ENCODE measurements around the gene MAGIX. TPM values are rescaled to one million over a fixed set of nuclear protein-coding genes. Genes with fewer than 3 reads are reported as not detected.
"Not testable (repeated sequence)": the region's sequence is repeated elsewhere in the genome, so short reads cannot be mapped to it uniquely, and the experiment has no call there.

Gene MAGIX
- total RNA-seq, 2 experiments from 2014 or later, result 0.89 to 0.93 TPM

DNA sequence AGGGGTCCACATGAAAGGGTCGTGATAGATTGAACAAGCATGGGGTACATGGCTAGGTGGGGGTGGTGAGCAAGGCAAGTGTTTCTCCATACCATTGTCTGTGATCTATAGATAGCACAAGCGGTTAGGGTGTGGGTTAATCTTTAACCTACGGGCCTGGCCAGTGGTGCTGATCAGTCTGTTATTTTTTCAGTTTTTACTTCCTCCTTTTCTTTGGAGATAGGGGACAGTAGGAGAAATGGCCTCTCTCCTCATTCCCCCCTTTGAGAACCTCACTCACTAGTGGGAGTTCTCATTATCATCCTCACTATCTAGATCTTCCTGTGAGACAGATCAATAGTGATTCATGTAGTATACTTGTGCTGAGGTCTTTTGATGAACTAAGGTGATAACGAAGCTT lies 22.8 kb upstream of the MAGIX start:
- Mint-ChIP-seq H3K27me3 (no peaks in the 10 kb centered on the region), H3K9me3 (no peaks in the 10 kb centered on the region), H3K27ac (no peak overlapping the region), H3K4me3 (no peak overlapping the region), H3K4me1 (ENCODE audit: low read depth) (no peaks in the 10 kb centered on the region), H3K36me3 (ENCODE audit: low read depth) (peaks cover 9% of the 10 kb centered on the region)
- no peak for TF ChIP-seq CTCF (IDR thresholded peaks at IDR 0.05)
- no peaks in the 10 kb centered on the region for H3K4me1 ChIP-seq (ENCODE audit: insufficient read depth, low read length)
- H3K27ac ChIP-seq (ENCODE audit: low read depth in 1 of 2, low read length in 2 of 2), result no peak overlapping the region
- ChIA-PET CTCF (no interaction called here), POLR2A (no interaction called here)
- ATAC-seq (ENCODE audit: poor library complexity) (no peak), DNase-seq (no peak)
- H3K4me3 ChIP-seq (ENCODE audit: low read length), result no peak overlapping the region
- peaks cover 4 to 14% of the 10 kb centered on the region in 2 experiments for H3K9me3 ChIP-seq (ENCODE audit: control insufficient read depth in 1 of 2, insufficient read depth in 1 of 2, low read length in 2 of 2)
- intact Hi-C loops (cut with DNase I, micrococcal nuclease), result no loop called here
- H3K27me3 ChIP-seq (ENCODE audit: control insufficient read depth in 1 of 2, insufficient read depth in 2 of 2, low read length in 2 of 2), result no peaks in the 10 kb centered on the region
- H3K36me3 ChIP-seq (ENCODE audit: insufficient read depth, low read length), result no peaks in the 10 kb centered on the region

- POLR2A ChIA-PET; H3K27ac ChIP-seq (ENCODE audit: low read depth in 1 of 2, low read length in 2 of 2); H3K27me3 ChIP-seq (ENCODE audit: control insufficient read depth in 1 of 2, insufficient read depth in 2 of 2, low read length in 2 of 2); H3K36me3 ChIP-seq (ENCODE audit: insufficient read depth, low read length); H3K27ac Mint-ChIP-seq; H3K4me3 ChIP-seq (ENCODE audit: low read length); intact Hi-C loops (cut with DNase I, micrococcal nuclease); H3K9me3 Mint-ChIP-seq; H3K27me3 Mint-ChIP-seq; H3K36me3 Mint-ChIP-seq (ENCODE audit: low read depth); ATAC-seq (ENCODE audit: poor library complexity); H3K4me1 Mint-ChIP-seq (ENCODE audit: low read depth); H3K4me1 ChIP-seq (ENCODE audit: insufficient read depth, low read length); H3K4me3 Mint-ChIP-seq: not testable (repeated sequence)
- CTCF ChIA-PET, result interaction anchor here (1.9 kb wide), 1 partner anchor 50 kb away, joined by 6 read pairs; no protein-coding TSS in a partner anchor
- peaks cover 4 to 14% of the 10 kb centered on the region in 2 experiments for H3K9me3 ChIP-seq (ENCODE audit: control insufficient read depth in 1 of 2, insufficient read depth in 1 of 2, low read length in 2 of 2)
- peak in 1 of 14 experiments; percentile 31 for DNase-seq
Measured at GRCh38 chrX:49142264-49142663, 20.3 kb upstream of the MAGIX start.

DNA sequence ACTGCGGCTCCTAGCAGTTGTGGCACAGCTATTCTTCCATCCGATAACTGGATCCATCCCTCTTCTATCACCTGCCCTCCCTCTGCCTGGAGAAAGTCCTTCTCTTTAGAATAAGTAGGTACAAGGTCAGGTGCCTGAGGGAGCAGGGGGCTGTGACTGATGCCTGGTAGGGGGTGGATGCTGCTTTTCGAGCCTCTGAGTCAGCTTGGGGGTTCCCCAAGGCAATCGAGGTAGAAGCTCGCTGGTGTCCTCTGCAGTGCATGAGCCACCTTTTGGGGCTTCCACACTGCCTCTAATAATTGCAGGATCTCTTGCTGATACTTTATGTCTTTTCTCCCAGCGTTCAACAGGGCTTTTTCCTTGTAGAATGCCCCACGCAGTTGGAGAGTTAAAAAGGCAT lies 19.4 kb upstream of the MAGIX start:
- H3K4me3 ChIP-seq (ENCODE audit: low read length); H3K36me3 ChIP-seq (ENCODE audit: insufficient read depth, low read length); H3K36me3 Mint-ChIP-seq (ENCODE audit: low read depth); H3K4me3 Mint-ChIP-seq; ATAC-seq (ENCODE audit: poor library complexity); DNase-seq; intact Hi-C loops (cut with DNase I, micrococcal nuclease); H3K27ac Mint-ChIP-seq; H3K27me3 ChIP-seq (ENCODE audit: control insufficient read depth in 1 of 2, insufficient read depth in 2 of 2, low read length in 2 of 2); H3K4me1 Mint-ChIP-seq (ENCODE audit: low read depth); H3K27ac ChIP-seq (ENCODE audit: low read depth in 1 of 2, low read length in 2 of 2); H3K27me3 Mint-ChIP-seq; H3K9me3 Mint-ChIP-seq; POLR2A ChIA-PET; H3K4me1 ChIP-seq (ENCODE audit: insufficient read depth, low read length): not testable (repeated sequence)
- H3K9me3 ChIP-seq (ENCODE audit: control insufficient read depth in 1 of 2, insufficient read depth in 1 of 2, low read length in 2 of 2), result peaks cover 4 to 14% of the 10 kb centered on the region in 2 experiments
- CTCF ChIA-PET, result interaction anchor here (1.9 kb wide), 1 partner anchor 49 kb away, joined by 6 read pairs; no protein-coding TSS in a partner anchor

DNA sequence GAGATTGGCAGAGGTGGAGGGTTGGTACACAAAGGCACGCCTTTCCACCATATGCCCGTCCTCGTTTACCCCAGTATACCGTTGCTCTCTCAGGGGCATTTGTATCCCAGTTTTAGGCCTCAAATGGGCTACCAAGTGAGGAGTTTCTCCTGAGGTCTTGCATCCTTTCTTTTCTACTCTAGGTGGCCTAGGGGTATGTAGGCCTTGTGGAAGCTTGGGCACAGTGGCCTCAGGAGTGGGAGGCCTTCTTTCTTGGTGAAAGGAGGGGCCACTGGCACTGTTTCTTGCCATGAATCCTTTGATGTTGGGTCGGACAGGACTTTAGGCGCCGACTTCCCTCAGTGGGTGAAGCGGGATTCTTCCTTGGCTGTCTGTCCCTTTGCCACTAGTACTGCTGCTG lies 15.3 kb upstream of the MAGIX start:
- no peaks in the 10 kb centered on the region for H3K36me3 Mint-ChIP-seq (ENCODE audit: low read depth)
- no peak overlapping the region for H3K27ac Mint-ChIP-seq
- Histone ChIP-seq H3K27me3 (ENCODE audit: control insufficient read depth in 1 of 2, insufficient read depth in 2 of 2, low read length in 2 of 2) (no peaks in the 10 kb centered on the region), H3K9me3 (ENCODE audit: control insufficient read depth in 1 of 2, insufficient read depth in 1 of 2, low read length in 2 of 2) (no peaks in the 10 kb centered on the region), H3K4me1 (ENCODE audit: insufficient read depth, low read length) (no peaks in the 10 kb centered on the region), H3K36me3 (ENCODE audit: insufficient read depth, low read length) (no peaks in the 10 kb centered on the region), H3K4me3 (ENCODE audit: low read length) (no peak overlapping the region), H3K27ac (ENCODE audit: low read depth in 1 of 2, low read length in 2 of 2) (no peak overlapping the region)
- intact Hi-C loops (cut with DNase I, micrococcal nuclease), result no loop called here
- ChIA-PET POLR2A (no interaction called here), CTCF (no interaction called here)
- no peaks in the 10 kb centered on the region for H3K27me3 Mint-ChIP-seq
- no peak for DNase-seq
- no peaks in the 10 kb centered on the region for H3K9me3 Mint-ChIP-seq
- no peak for TF ChIP-seq CTCF (IDR thresholded peaks at IDR 0.05)
- no peaks in the 10 kb centered on the region for H3K4me1 Mint-ChIP-seq (ENCODE audit: low read depth)
- no peak for ATAC-seq (ENCODE audit: poor library complexity)
- no peak overlapping the region for H3K4me3 Mint-ChIP-seq

Measured in CD4-positive, alpha-beta T cell (primary cell).